Stromal cell of bone marrow (primary cell): ENCODE data around the gene ERLEC1.
"Not testable (repeated sequence)": the region's sequence is repeated elsewhere in the genome, so short reads cannot be mapped to it uniquely, and the experiment has no call there.

Experiments used
- DNase-seq: peaks from one replicate; pipeline ENCODE4 v3.0.0-alpha.2; 2012; ENCODE audit warnings: low read depth

ERLEC1 gene

DNA sequence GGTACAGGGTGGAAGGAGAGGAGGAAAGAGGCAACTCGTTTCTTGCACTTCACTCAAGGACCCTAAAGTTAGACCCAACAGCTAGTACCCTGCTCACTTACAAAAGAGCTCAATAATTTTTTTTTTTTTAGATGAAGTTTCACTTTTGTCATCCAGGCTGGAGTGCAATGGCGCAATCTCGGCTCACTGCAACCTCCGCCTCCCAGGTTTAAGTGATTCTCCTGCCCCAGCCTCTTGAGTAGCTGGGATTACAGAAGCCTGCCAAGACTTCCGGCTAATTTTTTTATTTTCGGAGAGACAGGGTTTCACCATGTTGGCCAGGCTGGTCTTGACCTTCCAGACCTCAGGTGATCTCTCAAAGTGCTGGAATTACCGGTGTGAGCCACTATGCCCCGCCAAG, 4.2 kb upstream of the ERLEC1 start:
- no peak for DNase-seq

DNA sequence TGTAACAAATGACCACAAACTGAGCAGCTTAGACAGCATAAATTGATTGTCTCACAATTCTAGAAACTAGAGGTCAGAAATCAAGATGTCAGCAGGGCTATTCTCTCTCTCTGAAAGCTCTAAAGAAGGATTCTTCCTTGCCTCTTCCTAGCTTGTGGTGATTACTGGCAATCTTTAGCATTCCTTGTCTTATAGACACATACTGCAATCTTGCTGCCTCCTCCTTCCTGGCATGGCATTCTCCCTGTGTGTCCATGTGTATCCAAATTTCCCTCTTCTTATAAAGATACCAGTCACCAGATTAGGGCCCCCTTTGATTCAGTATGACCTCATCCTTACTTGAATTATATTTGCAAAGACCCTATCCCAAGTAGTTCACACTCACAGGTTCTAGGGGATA, 2.4 kb upstream of the ERLEC1 start:
- no peak for DNase-seq

DNA sequence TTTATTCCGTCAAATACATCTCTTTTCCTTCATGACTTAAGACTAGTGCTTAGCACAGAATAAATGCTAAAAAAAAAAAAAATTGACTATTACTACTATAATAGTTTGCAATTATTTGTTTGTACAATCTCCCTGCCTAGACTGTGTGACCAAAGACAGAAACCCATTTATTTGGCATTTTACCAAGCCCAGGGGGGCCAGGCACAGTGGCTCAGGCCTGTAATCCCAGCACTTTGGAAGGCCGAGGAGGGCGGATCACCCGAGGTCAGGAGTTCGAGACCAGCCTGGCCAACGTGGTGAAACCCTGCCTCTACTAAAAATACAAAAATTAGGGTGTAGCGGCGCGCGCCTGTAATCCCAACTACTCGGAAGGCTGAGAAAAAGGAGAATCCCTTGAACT, 1.5 kb upstream of the ERLEC1 start:
- no peak for DNase-seq

DNA sequence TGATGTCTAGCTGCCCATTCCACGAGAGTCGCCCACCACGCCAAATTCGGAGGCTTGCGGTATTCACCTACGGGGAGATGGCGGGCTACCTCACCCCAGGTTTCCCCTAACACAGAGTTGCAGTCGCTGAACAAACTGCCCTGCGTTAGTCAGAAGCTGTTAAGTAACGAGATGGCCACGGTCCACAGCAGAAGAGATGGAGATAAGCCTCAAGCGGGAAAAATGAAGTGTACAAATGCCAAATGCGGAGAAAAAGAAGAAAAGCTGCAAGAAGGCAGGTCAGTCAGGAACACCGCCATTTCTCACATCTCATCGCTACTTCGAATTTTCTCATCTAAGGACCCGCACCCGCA, 516 bp upstream of the ERLEC1 start:
- peak; percentile 35 for DNase-seq

DNA sequence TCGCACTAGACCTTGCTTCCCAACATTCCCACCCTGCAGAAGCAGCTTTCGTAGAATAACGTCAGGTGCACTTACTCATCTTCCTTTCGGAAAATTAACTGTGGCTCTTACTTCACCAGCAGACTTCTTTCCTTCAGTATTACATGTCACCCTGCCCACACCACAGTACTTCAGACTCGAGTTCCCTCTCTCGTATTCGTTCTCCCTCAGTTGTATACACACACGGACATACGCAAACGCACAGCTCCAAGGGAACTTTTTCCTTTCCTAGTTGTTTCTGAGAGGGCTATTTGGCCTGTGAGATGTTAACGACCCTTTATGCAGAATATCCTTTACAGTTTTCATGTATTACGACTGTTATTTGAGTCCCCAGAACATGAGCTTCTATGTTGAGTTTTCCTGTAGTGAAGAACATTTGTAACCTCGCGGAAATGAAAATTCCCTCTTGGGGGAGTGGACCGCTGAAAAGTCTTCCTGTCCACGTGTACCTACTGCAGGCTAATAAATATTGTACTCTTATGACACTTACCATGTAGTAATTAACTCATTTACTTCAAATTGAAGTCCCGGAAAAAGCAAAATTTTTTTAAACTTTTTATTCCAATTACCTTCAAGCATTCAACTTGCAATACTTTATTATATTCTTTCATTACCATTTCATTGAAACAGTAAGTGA, 908 bp downstream of the ERLEC1 start:
- no peak for DNase-seq

DNA sequence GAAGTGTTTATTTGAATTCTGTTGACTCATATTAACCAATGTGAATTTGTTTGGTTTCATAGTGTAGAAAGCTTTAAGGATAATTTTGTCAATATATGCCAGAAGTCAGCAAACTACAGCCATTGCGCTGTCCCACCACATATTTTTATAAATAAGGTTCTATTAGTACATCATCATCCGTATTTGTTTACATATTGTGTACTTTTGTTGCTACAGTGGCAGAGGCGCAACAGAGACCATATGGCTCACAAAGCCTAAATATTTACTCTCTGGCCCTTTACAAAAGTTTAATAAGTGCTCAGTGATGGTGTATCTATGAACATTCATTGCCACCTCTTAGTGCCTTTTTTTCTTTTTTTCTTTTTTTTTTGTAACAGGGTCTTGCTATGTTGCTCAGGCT, 6.4 kb downstream of the ERLEC1 start:
- no peak for DNase-seq

DNA sequence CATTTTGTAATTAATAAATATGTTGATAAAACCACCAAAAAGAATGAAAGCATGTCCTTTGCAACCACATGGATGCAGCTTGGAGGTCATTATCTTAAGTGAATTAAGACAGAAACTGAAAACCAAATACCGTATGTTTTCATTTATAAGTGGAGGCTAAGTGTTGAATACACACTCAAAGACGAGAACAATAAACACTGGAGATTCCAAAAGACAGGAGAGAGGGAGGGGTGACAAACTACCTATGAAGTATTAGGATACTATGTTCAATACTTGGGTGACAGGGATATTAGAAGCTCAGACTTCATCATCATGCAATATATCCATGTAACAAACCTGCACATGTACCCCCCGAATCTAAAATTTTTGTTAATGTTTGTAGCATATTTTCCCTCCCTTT, 7.0 kb downstream of the ERLEC1 start:
- no peak for DNase-seq

DNA sequence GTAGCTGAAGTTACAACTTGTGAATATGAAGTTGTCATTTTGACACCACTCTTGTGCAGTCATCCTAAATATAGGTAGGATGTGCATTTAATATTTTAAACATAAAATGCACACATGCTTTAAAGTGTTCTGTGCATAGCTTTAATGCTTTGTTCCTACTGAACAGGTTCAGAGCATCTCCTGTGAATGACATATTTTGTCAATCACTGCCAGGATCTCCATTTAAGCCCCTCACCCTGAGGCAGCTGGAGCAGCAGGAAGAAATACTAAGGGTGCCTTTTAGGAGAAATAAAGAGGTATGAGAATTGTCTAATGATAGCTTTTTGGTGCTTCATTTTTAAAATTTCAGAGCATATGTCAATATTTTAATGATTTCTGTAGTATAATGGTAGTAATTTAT, 14.7 kb downstream of the ERLEC1 start:
- DNase-seq = no peak

DNA sequence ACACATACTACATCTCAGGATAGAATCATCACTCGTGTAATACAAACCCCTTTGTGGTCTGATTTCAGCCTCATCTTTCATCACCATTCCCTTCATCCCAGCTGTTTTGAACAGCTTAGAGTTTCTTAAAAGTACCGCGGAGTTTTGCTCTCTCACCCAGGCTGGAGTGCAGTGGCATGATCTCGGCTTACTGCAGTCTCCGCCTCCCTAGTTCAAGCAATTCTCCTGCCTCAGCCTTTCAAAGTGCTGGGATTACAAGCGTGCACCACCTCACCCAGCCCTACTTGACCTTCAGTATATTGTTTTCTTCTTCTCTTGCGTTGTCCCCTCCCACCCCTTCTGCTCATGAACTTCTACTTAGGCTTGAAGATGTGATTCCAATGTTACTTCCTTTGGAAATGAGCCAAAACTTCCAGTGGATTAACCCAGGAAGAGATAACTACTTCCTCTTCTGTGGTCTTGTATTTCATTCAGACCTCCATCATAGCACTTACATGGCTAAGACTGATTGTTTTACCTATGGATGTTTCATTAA, 15.8 kb downstream of the ERLEC1 start:
- DNase-seq = no peak

DNA sequence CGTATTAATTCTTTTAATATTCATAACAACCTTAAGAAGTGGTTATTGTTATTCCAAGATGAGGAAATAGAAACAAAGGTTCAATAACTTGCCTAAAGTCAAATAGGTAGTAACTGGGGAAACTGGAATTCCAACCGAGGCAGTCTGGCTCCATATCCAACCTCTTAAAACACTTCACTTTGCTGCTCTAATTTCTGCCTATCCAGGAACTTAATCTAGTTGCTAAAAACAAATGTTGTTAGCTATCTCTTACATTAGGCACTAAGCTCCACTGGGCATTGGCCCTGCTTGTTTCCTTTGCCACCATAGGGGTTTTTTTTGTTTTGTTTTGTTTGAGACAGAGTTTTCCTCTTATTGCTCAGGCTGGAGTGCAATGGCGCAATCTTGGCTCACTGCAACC, 24.8 kb downstream of the ERLEC1 start:
- DNase-seq = no peak

DNA sequence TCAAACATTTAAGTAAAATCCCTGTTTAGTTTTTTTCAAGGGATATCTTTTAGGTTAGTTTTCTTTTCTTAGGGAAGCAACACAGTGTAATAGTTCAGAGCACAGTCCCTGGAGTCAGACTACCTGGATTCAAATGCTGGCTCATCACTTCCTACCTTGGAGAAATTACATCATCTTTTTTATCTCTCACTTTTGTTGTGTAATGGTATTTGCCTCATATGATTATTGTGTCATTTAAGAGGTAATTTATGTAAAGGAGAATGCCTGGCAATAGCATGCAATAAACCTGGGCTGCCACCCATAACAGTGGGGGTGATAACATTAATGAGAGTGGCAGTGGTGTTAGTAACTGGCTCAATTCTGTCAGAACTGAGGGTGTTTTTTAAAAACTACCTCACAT, 26.3 kb downstream of the ERLEC1 start:
- DNase-seq = no peak

DNA sequence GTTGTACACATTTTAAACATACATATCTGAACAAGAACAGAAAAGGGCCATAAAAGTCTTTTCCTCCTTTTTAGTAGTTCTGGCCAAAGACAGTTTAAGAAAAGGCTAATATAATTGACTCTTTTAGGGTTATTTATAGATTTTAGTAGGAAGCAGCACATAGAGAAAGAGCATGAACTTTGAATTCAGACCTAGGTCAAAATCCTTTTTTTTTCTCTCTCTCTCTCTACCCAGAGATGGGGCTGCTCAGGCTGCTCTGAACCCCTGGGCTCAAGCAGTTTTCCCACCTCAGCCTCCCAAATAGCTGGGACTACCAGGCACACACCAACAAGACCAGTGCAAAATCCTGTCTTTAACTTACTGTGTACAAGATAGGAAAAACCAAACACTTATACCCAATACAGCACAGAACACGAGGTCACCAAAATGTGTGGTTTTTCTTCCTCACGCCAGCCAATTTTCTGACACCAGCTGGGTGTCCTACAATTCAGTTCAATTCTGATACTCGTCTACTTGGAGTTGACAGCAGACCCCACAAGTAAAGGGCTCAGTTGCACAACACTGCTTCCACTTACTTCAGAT, 32.1 kb downstream of the ERLEC1 start:
- DNase-seq = no peak

DNA sequence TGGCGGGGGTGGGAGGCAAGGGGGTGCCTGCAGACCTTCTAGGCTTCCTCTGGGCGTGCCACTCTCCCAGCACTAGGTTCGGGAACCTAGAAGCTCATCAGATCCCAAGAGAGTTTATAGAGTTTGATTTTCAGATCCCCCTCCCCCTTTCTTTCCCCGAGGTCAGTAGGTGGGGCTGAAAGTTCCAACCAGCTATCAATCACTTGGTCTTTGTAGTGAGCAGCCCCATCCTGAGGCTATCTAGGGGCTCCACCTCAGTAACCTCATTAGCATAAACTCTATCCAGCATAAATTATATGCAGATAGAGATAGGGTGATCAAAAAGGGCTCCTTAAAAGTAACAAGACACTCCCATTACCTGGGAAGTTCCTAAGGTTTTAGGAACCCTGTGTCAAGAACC, 32.8 kb downstream of the ERLEC1 start:
- DNase-seq = no peak

DNA sequence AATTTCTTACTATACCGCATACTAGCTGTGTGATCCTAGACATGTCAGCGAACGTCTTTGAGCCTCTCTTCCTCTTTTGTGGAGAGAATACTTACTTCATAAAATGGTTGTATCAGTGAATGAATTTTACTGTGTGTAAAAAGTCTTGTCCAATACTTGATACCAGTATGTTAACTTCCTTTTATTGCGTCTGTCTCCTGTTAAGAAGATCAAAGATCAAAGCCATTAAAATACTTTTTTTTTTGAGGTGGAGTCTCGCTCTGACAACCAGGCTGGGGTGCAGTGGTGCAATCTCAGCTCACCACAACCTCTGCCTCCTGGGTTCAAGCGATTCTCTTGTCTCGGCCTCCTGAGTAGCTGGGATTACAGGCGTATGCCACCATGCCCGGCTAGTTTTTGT, 33.2 kb downstream of the ERLEC1 start:
- DNase-seq = no peak

DNA sequence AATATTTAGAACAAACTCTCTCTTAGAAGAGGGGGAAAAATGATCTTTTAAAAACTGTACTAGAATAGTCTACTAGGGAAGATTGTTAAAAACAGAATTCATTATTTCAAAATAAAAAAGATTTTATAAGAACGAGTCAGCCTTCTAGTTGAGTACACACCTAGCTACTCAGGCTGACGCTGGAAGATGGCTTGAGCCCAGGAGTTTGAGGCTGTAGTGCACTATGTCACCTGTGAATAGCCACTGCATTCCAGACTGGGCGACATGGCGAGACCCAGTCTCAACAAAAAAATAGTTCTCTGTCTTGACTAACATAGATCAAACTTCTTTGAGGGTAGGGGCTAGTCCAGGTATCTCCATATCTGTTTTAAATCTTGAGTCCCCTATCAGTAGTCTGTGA, 33.9 kb downstream of the ERLEC1 start:
- DNase-seq = no peak

DNA sequence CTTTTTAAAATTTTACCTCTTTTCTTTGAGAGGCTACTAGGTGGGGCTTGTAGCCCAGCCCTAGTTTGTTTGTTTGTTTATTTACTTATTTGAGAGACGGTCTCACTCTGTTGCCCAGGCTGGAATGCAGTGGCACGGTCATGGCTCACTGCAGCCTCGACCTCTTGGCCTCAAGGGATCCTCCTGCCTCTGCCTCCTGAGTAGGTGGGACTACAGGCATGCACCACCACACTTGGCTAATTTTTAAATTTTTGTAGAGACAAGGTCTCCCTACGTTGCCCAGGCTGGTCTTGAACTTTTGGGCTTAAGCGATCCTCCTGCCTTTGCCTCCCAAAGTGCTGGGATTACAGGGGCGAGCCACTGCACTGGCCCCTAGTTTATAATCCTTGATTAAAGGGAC, 35.0 kb downstream of the ERLEC1 start:
- DNase-seq = no peak

DNA sequence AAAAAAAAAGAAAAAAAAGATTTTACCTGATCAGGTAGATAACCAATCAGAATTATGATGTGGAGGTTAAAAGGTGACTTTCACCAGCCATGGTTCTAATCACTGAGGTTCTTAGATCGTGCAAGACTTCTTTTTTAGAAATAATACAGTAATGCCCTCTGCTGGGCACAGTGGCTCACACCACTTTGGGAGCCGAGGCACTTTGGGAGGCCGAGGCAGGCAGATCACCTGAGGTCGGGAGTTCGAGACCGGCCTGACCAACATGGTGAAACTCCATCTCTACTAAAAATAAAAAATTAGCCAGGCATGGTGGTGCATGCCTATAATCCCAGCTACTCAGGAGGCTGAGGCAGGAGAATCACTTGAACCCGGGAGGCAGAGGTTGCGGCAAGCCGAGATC, 36.8 kb downstream of the ERLEC1 start:
- DNase-seq = not testable (repeated sequence)

DNA sequence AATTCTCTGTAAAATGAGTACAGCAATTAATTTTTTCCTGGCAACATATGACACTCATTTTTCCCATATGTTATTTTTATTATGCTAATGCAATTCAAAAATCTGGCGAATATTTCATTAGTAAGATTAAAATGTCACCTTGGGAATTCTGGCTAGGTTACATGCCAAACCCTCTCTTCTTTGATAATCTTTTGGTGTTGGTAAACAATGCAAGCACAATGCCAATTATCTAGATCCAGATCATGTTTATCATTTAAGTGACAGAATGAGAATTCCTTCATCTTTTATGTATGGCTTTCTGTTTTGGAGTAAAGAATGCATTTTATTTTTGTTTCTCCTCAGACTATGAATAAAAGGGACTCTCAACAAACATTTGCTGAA, 39.2 kb downstream of the ERLEC1 start:
- DNase-seq = no peak

DNA sequence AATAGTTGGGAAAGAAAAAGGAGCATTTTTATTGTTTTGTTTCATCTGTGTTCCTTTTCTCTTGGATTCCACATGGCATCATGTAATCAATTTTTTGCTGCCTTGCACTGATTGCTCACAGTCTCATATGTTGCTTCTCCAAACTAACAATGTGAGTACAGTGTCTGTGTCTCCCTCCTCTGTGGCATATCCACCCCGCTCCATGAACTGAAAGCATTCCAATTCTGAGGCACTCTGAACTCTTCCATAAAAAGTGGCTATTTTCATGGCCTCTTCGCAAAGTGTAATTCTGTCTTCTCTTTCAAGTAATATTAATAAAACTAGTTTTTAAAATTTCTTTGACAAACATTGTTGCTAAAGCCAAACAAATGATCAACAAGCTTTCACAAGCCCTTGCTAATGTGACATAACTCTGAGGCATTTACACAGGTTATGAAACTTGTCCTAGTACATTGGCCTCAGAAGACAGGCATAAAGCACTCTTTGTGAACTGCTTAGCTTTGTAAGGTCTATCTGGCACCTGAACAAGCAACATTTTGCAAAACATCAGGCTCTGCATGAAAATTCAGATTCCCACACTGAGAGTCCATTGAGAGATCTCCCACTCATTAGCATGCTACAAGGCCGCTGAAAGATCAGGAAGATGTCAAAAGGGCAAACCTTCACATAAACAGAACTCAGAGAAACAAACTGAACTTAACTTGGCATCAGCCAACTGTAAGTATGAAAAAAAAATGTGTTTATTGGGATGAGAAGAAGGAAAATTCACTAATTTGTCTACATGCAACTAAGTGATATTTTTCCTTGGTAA, 39.9 kb downstream of the ERLEC1 start:
- no peak for DNase-seq

DNA sequence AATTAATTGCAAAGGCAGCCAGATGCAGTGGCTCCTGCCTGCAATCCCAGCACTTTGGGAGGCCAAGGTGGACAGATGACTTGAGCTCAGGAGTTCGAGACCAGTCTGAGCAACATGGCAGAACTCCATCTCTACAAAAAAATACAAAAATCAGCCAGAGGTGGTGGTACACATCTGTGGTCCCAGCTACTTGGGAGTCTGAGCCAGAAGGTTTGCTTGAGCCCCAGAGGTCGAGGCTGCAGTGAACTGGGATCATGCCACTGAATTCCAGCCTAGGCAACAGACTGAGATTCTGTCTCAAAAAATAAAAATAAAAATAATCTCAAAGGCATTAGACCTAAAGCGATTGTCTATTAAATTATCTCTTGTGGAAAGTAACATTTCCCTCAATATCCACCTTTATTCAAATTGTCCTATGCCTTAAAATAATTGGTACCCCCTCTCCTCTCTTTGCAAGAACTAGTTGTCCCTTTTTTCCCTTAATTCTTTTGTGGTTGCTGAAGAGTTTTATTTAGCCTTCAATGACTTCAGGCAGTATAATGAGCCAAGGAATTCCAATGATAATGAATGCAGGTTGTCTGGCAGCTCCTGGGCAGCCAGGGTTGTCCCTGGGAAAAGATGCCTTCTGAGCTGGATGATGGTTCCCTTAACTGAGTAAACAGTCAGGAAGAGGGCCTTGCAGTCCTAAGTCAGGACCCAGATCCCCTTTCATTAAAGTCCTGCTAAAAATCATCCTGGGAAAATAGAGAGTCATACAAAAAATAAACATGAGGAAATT, 40.7 kb downstream of the ERLEC1 start:
- DNase-seq = no peak

DNA sequence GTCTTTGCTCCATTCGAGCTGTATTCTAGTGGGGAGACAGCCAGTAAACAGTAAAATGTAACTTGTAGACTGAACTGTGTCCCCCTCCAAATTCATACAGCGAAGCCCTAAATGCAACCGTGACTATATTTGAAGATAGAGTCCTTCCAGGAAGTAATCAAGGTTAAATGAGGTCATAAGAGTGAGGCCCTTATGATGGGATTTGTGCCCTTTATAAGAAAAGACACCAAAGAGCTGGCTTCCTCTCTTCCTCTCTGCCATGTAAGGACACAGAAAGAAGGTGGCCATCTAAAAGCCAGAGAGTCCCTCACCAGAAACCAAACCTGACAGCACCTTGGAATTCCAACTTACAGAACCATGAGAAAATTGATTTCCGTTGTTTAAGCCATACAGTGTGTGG, 41.5 kb downstream of the ERLEC1 start:
- DNase-seq = no peak

DNA sequence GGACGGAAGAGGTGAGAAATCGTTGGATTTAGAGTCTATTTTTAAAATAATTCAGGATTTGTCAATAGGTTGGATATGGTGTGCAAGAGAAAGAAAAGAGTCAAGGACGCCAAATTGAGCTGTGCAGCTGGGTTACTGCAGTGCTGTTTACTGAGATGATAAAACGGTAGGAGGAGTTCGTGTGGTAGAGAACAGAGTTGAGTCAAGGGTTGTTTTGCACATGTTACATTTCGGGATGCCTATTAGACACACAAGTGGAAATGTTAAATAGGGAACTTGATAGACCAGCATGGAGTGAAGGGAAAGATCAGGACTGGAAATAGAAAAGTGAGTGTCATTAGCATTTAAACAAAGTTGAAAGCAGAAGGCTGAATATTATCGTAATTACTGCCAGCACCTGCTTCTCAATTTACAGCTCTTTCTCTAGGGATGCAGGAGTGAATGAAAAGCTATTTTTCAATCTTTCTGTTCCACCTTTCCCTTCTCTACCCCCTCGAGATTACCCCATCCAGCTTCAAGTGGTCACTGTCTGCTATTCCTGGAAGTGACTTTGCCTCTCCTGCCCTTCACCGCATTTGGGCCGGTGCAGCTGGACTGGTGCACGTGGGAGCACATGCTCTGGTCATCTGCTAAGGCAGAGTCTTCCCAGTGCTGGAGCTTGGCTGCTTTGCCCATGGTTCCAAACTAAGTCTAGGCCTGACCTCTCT, 42.6 kb downstream of the ERLEC1 start:
- no peak for DNase-seq
